ENCODE measurements around the gene ZNF253.
"Not testable (repeated sequence)": the region's sequence is repeated elsewhere in the genome, so short reads cannot be mapped to it uniquely, and the experiment has no call there.

The ZNF253 gene

DNA sequence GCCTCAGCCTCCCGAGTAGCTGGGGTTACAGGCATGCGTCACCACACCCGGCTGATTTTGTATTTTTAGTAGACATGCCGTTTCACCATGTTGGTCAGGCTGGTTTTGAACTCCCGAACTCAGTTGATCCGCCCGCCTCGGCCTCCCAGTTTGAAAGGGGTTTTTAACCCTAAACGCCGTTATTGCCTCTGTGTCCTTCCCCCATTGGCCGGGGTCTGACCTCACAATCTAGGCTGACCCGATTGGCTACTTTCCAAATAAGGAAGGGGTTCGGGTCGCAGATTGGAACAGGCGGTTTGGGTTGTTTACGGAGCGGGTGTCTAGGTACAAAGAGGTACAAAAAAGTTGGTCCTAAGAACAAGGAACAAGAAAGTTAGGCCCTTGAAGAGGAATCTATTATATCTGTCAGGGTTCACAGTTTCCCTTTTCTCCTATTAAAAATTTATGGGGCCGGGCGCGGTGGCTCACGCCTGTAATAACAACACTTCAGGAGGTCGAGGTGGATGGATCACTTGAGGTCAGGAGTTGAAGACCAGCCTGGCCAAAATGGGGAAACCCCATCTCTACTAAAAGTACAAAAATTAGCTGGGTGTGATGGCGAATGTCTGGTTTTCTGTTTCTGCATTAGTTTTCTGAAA is 1.0 kb downstream of the ZNF253 start:
- Mint-ChIP-seq H3K36me3 (no peaks in the 10 kb centered on the region), H3K9me3 (no peaks in the 10 kb centered on the region), H3K27me3 (no peaks in the 10 kb centered on the region), H3K4me3 (peak overlapping the region; percentile 99), H3K27ac (peak overlapping the region; percentile 97), H3K4me1 (peaks cover 41% of the 10 kb centered on the region)
- peak; percentile 59 for ATAC-seq

DNA sequence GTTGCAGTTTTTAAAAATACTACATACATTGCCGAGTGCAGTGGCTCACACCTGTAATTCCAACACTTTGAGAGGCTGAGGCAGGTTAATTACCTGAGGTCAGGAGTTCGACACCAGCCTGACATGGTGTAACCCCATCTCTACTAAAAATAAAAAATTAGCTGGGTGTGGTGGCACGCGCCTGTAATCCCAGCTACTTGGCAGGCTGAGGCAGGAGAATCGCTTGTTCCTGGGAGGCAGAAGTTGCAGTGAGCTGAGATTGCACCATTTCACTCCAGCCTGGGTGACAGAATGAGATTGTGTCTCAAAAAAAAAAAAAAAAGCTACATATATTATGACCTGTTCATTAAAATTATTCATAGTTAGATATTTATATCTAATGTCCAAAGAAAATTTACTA is 4.4 kb downstream of the ZNF253 start:
- not testable (repeated sequence) for H3K27ac Mint-ChIP-seq, H3K4me3 Mint-ChIP-seq, H3K36me3 Mint-ChIP-seq, H3K27me3 Mint-ChIP-seq, ATAC-seq, H3K9me3 Mint-ChIP-seq
- peaks cover 39% of the 10 kb centered on the region for H3K4me1 Mint-ChIP-seq

GRCh38 chr19:19871932-19872331 is 6.2 kb downstream of the ZNF253 start:
- Mint-ChIP-seq H3K4me1 (peaks cover 30% of the 10 kb centered on the region), H3K27me3 (no peaks in the 10 kb centered on the region), H3K36me3 (peaks cover 15% of the 10 kb centered on the region), H3K4me3 (no peak overlapping the region), H3K27ac (no peak overlapping the region), H3K9me3 (no peaks in the 10 kb centered on the region)
- ATAC-seq: no peak

GRCh38 chr19:19873381-19873780 is 7.7 kb downstream of the ZNF253 start:
- Mint-ChIP-seq H3K36me3 (peaks cover 23% of the 10 kb centered on the region), H3K27ac (no peak overlapping the region)

DNA sequence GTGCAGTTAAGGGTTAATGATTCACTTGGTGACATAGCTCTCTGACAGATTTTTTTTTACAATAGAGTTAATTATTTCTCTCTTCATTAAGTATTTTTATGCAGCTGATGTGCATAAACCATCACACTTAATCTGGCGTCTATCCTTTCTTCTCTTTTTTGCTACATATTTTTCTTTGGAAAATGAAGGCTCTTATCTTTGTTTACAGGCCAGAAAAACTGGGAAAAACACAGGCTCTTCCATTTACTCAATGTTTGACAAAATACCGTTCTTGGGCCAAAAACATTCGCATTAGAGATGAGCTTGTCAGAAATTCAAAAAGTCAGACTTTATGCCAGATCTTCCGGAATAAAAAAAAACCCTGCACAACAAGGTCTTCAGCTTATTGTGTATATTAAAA is 12.0 kb downstream of the ZNF253 start:
- H3K27me3 Mint-ChIP-seq: no peaks in the 10 kb centered on the region
- no peak overlapping the region for H3K27ac Mint-ChIP-seq
- ATAC-seq: no peak
- H3K4me3 Mint-ChIP-seq: no peak overlapping the region
- H3K4me1 Mint-ChIP-seq: no peaks in the 10 kb centered on the region
- no peaks in the 10 kb centered on the region for H3K9me3 Mint-ChIP-seq
- peaks cover 53% of the 10 kb centered on the region for H3K36me3 Mint-ChIP-seq

More at GRCh38 chr19:19873381-19873780, 7.7 kb downstream of the ZNF253 start:
- H3K4me3 Mint-ChIP-seq: no peak overlapping the region
- no peak for ATAC-seq
- no peaks in the 10 kb centered on the region for H3K9me3 Mint-ChIP-seq
- peaks cover 16% of the 10 kb centered on the region for H3K4me1 Mint-ChIP-seq
- H3K27me3 Mint-ChIP-seq: no peaks in the 10 kb centered on the region

DNA sequence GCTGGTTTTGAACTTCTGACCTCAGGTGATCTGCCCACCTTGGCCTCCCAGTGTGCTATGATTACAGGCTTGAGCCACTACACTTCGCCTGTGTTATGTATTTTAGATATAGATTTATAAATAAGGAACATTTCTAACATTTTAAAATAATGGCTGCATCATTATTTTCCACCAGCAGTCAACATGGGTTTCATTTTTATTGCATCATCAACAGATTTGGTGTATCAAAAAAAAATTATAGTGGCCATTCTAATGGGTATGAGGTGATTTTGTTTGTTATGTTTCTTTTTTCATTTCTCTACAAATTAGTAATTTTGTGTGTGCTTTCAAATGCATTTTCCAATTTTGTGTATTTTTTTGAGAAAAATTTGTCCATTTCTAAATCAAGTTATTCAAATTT is 18.9 kb downstream of the ZNF253 start:
- Mint-ChIP-seq H3K4me1 (no peaks in the 10 kb centered on the region), H3K27me3 (no peaks in the 10 kb centered on the region), H3K27ac (no peak overlapping the region), H3K9me3 (peaks cover 8% of the 10 kb centered on the region), H3K36me3 (peaks cover 76% of the 10 kb centered on the region), H3K4me3 (no peak overlapping the region)
- no peak for ATAC-seq

- not testable (repeated sequence) for H3K4me1 Mint-ChIP-seq, H3K27ac Mint-ChIP-seq, H3K27me3 Mint-ChIP-seq, ATAC-seq, H3K4me3 Mint-ChIP-seq
- Mint-ChIP-seq H3K9me3 (peaks cover 15% of the 10 kb centered on the region), H3K36me3 (peaks cover 50% of the 10 kb centered on the region)
Observed at GRCh38 chr19:19892055-19892941, 26.6 kb downstream of the ZNF253 start.

DNA sequence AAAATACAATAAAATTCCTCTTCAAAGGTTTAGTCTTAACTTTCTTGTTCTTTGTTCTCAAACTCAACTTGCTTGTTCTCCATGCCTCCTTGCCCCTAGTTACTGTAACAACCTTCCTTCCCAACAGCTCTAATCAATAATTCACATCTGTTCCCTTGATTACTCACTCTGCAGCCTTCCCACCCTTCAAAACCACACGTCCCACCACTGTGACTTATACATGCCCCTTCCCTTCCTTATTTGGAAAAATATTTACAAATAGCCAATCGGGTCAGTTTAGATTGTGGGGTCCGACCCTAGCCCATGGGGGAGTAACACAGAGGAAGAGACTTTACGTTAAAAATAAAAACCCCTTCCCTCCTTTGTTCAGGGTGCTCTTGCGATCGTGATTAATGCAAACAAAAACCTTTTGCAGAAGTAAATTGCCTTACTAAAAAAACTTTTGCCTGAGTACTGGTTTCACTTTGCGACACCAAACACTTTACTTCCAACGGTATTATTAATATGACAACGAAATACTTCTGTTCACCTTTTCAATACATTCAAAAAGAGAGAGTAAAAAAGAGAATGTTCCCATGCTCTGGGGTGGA is 34.6 kb downstream of the ZNF253 start:
- no peaks in the 10 kb centered on the region for H3K27me3 Mint-ChIP-seq
- H3K27ac Mint-ChIP-seq: peak overlapping the region; percentile 97
- peaks cover 37% of the 10 kb centered on the region for H3K36me3 Mint-ChIP-seq
- peaks cover 21% of the 10 kb centered on the region for H3K4me1 Mint-ChIP-seq
- H3K9me3 Mint-ChIP-seq: peaks cover 15% of the 10 kb centered on the region
- H3K4me3 Mint-ChIP-seq: peak overlapping the region; percentile 99
- peak; percentile 13 for ATAC-seq

GRCh38 chr19:19900729-19901444 is 35.2 kb downstream of the ZNF253 start, which contains the start of gene ZNF93:
ZNF93 (plus strand) TSS chr19:19900946; CDS start chr19:19901089, 143 bp downstream.
- peaks cover 15% of the 10 kb centered on the region for H3K9me3 Mint-ChIP-seq
- H3K36me3 Mint-ChIP-seq: peaks cover 42% of the 10 kb centered on the region
- peak; percentile 98 for ATAC-seq
- no peaks in the 10 kb centered on the region for H3K27me3 Mint-ChIP-seq
- H3K27ac Mint-ChIP-seq: peak within 1 kb of the TSS; percentile 97
- peak within 1 kb of the TSS; percentile 99 for H3K4me3 Mint-ChIP-seq
- H3K4me1 Mint-ChIP-seq: peaks cover 27% of the 10 kb centered on the region

DNA sequence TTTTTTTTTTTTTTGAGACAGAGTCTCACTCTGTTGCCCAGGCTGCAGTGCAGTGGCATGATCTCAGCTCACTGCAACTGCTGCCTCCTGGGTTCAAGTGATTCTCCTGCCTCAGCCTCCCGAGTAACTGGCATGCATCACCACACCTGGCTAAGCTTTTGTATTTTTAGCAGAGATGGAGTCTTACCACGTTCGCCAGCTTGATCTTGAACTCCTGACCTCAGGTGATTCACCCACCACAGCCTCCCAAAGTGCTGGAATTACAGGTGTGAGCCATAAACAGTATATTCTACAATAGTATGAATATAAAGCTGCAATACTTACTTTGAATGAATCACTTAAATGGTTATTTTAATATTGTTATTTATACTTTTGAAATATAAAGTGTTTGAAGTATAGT is 41.9 kb downstream of the ZNF253 start:
- H3K4me3 Mint-ChIP-seq, ATAC-seq, H3K9me3 Mint-ChIP-seq, H3K27me3 Mint-ChIP-seq, H3K27ac Mint-ChIP-seq: not testable (repeated sequence)
- Mint-ChIP-seq H3K36me3 (peaks cover 51% of the 10 kb centered on the region), H3K4me1 (peaks cover 33% of the 10 kb centered on the region)

GRCh38 chr19:19909654-19910053 is 44.0 kb downstream of the ZNF253 start:
- H3K4me1 Mint-ChIP-seq: peaks cover 30% of the 10 kb centered on the region
- H3K36me3 Mint-ChIP-seq: peaks cover 32% of the 10 kb centered on the region
- H3K4me3 Mint-ChIP-seq: no peak overlapping the region
- H3K9me3 Mint-ChIP-seq: no peaks in the 10 kb centered on the region
- no peaks in the 10 kb centered on the region for H3K27me3 Mint-ChIP-seq
- H3K27ac Mint-ChIP-seq: no peak overlapping the region
- ATAC-seq: no peak

GRCh38 chr19:19911150-19911549 is 45.5 kb downstream of the ZNF253 start:
- no peak overlapping the region for H3K27ac Mint-ChIP-seq
- peaks cover 15% of the 10 kb centered on the region for H3K4me1 Mint-ChIP-seq
- ATAC-seq: no peak
- H3K27me3 Mint-ChIP-seq: no peaks in the 10 kb centered on the region
- peaks cover 23% of the 10 kb centered on the region for H3K36me3 Mint-ChIP-seq
- no peaks in the 10 kb centered on the region for H3K9me3 Mint-ChIP-seq
- H3K4me3 Mint-ChIP-seq: no peak overlapping the region

DNA sequence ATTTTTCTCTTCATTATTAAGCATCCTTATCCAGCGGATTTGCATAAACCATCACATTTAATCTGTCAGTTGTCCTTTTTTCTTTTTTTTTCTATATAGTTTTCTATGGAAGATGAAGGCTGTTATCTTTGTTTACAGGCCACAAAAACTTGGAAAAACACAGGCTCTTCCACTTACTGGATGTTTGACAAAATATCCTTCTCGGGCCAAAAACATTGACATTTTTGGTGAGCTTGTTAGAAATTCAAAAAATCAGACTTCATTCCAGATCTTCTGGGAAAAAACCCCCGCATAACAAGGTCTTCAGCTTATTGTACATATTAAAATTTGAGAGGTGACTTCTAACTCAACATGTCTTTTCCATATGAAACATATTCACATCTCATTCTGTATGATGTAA is 48.9 kb downstream of the ZNF253 start:
- Mint-ChIP-seq H3K27me3 (no peaks in the 10 kb centered on the region), H3K4me3 (no peak overlapping the region), H3K9me3 (peaks cover 3% of the 10 kb centered on the region), H3K27ac (no peak overlapping the region), H3K4me1 (peaks cover 7% of the 10 kb centered on the region), H3K36me3 (peaks cover 45% of the 10 kb centered on the region)
- ATAC-seq: no peak

- H3K4me3 Mint-ChIP-seq, H3K27me3 Mint-ChIP-seq, H3K4me1 Mint-ChIP-seq, H3K27ac Mint-ChIP-seq, ATAC-seq: not testable (repeated sequence)
- Mint-ChIP-seq H3K9me3 (peaks cover 11% of the 10 kb centered on the region), H3K36me3 (peaks cover 66% of the 10 kb centered on the region)
Observed at GRCh38 chr19:19930417-19930816, 64.7 kb downstream of the ZNF253 start.
